ENCODE results near the gene CACNA1B. TPM values are rescaled to one million over a fixed set of nuclear protein-coding genes. Genes with fewer than 3 reads are reported as not detected.

CACNA1B gene
- total RNA-seq, 1 experiment from 2014 or later = not detected

DNA sequence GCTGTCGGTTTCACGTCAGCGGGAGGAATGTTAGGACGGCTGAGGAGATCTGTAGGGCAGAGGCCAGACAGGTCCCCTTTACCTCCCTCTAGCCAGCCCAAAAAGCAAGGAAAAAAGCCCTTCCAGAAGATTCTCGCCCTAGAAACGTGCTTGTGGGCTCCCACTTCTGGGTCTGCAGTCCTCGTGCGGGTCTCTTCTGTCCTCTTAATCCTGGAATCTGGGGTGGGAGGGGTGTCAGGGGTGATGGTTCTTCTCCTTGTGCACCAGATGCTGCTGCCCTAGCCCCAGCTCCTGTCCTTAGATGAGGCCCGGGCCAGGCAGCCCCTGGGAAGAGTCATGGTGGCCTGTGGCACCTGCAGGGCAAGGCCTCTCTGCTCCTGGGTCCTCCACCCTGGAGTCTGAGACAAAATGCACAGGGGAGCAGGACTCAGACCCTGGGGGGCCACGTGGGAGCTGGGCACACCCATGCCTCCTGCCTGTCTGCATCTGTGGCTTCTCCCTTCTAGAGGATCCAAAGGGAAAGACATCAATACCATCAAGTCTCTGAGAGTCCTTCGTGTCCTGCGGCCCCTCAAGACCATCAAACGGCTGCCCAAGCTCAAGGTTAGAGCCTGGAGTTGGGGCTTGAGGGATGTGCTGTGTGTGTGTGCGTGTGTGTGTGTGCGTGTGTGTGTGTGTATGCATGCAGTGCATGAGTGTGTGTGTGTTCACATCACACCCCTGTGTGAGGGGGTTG, 174.2 kb downstream of the CACNA1B start:
- no peak for DNase-seq
- Histone ChIP-seq H3K27me3 (ENCODE audit: low read length) (no peaks in the 10 kb centered on the region), H3K4me3 (ENCODE audit: low read length) (no peak overlapping the region)

DNA sequence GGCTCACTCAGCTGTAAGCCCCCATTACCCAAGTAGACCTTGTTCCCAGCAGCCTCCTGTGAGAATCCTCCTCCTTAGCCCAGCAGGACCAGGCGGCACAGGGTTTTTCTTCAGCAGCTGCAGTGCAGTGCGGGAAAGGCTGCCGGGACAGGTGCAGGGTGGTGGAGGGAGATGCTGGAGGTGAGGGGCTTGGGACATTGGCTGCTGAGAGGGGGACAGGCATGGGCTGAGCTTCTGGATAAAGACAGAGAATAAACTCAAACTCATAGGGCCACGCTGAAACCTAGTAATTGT, 174.7 kb downstream of the CACNA1B start:
- Histone ChIP-seq H4K20me1 (ENCODE audit: insufficient read depth, low read depth, low read length) (no peaks in the 10 kb centered on the region), H3K79me2 (ENCODE audit: low read length) (no peaks in the 10 kb centered on the region), H3K27ac (ENCODE audit: low read length) (no peak overlapping the region), H3K9me2 (replicated peaks; ENCODE audit: insufficient read depth, low read length) (no peaks in the 10 kb centered on the region), H2AFZ (ENCODE audit: low read length) (no peak overlapping the region), H3K36me3 (ENCODE audit: insufficient read depth, low read length) (no peaks in the 10 kb centered on the region), H3K4me2 (ENCODE audit: low read depth, low read length, poor library complexity, severe bottlenecking) (no peak overlapping the region), H3K4me3 (ENCODE audit: low read length) (no peak overlapping the region), H3K9me3 (ENCODE audit: low read length) (no peaks in the 10 kb centered on the region), H3K27me3 (ENCODE audit: low read length) (no peaks in the 10 kb centered on the region), H3K4me1 (ENCODE audit: low read length) (no peaks in the 10 kb centered on the region), H3K9ac (ENCODE audit: low read length) (no peak overlapping the region)
- DNase-seq = no peak

More for the DNA sequence above, 174.2 kb downstream of the CACNA1B start:
- no peaks in the 10 kb centered on the region for H3K9me2 ChIP-seq (replicated peaks; ENCODE audit: insufficient read depth, low read length)
- no peaks in the 10 kb centered on the region for H4K20me1 ChIP-seq (ENCODE audit: insufficient read depth, low read depth, low read length)
- H3K79me2 ChIP-seq (ENCODE audit: low read length) = no peaks in the 10 kb centered on the region
- no peak overlapping the region for H2AFZ ChIP-seq (ENCODE audit: low read length)
- no peaks in the 10 kb centered on the region for H3K36me3 ChIP-seq (ENCODE audit: insufficient read depth, low read length)
- H3K4me2 ChIP-seq (ENCODE audit: low read depth, low read length, poor library complexity, severe bottlenecking) = no peak overlapping the region
- no peaks in the 10 kb centered on the region for H3K4me1 ChIP-seq (ENCODE audit: low read length)
- no peak overlapping the region for H3K27ac ChIP-seq (ENCODE audit: low read length)
- no peak overlapping the region for H3K9ac ChIP-seq (ENCODE audit: low read length)
- H3K9me3 ChIP-seq (ENCODE audit: low read length) = no peaks in the 10 kb centered on the region

DNA sequence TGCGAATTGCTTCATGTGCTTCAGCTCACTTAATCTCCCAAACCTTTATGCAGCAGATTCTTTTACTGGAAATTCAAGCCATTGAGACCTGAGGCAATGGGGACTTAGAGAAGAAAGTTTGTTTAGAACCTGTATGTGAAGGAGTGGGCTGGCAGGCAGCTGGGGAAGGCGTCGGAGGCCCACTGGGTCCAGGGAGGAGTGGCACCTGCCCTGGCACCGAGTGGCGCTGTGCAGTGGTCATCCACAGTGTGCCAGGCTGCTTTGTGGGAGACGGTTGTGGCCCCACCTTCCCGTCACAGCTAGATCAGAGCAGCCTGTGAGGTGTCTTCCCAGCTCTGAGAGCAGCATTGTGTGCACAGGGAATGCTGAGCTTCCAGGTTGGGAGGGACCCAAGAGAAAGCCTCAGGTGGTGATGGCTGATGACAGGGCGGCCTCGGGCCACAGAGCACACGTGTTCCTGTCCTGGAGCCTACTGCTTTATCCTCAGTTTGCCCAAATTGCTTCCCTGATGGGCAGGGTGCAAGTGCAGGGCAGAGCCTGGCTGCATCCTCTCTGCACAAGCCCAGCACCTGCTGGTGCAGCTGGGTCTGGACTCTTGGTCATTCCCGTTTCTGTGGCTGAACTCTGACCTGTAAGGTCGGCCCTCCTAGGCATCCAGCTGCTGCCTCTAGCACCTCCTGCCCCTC, 175.2 kb downstream of the CACNA1B start:
- Histone ChIP-seq H3K27ac (ENCODE audit: low read length) (no peak overlapping the region), H2AFZ (ENCODE audit: low read length) (no peak overlapping the region), H3K4me3 (ENCODE audit: low read length) (no peak overlapping the region), H4K20me1 (ENCODE audit: insufficient read depth, low read depth, low read length) (no peaks in the 10 kb centered on the region), H3K79me2 (ENCODE audit: low read length) (no peaks in the 10 kb centered on the region), H3K9me3 (ENCODE audit: low read length) (no peaks in the 10 kb centered on the region), H3K4me1 (ENCODE audit: low read length) (no peaks in the 10 kb centered on the region), H3K27me3 (ENCODE audit: low read length) (no peaks in the 10 kb centered on the region), H3K9me2 (replicated peaks; ENCODE audit: insufficient read depth, low read length) (no peaks in the 10 kb centered on the region), H3K36me3 (ENCODE audit: insufficient read depth, low read length) (no peaks in the 10 kb centered on the region), H3K4me2 (ENCODE audit: low read depth, low read length, poor library complexity, severe bottlenecking) (no peak overlapping the region), H3K9ac (ENCODE audit: low read length) (no peak overlapping the region)
- no peak for DNase-seq

DNA sequence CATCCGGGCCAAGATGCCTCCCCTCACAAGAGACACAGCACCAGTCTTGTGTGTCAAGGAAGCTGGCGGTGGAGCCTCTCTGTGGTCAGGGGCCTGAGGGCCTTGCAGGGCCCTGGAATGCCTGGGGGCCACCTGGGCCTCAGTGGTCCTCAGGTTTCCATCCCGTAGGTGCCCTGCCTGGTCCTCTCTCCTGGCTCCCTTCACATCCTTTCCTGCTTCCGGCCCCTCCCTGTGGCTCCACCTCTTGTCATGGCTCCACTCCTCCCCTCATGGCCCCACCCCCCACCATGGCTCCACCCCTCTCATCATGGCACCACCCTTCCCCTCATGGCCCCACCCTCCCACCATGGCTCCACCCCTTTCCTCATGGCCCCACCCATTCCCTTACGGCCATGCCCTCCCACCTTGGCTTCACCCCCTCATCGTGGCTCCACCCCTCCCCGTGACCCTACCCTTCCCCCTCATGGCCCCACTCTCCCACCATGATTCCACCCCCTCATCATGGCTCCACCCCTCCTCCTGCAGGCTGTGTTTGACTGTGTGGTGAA, 175.8 kb downstream of the CACNA1B start:
- no peaks in the 10 kb centered on the region for H3K79me2 ChIP-seq (ENCODE audit: low read length)

DNA sequence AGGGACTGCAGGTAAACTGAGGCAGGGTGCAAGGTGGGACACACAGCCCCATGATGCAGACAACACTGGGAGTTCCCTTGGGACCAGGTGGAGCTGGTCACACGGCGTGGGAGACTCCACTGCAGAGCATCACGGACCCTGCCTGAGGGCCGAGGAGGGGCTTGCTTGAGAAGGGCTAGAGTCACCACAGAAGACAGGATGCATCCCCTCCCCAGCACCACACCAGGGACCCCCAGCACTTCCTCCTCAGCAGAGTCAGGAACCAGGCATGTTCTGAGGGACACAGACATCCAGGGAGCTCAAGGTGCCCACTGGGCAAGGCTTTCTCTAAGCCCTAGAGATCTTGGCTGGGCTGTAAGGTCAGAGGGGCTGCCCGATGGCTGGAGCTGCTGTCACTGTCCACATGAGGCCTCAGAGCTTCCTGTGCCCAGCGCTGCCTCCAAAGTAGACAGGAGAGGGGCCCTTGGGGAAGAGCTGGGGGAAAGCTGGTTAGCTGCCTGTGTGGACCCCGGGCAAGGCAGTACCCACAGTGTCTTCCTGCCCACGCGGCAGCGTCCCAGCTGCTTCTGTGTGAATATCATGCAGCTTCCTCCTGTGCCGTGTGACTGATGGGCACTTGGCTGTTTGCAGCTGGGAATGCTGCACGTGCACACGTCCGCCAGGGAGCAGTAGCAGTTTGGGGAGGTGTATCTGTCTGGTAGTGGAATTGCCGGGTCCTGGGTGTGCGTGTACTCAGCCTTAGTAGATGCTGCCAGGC, 176.6 kb downstream of the CACNA1B start:
- Histone ChIP-seq H3K4me2 (ENCODE audit: low read depth, low read length, poor library complexity, severe bottlenecking) (no peak overlapping the region), H3K9ac (ENCODE audit: low read length) (no peak overlapping the region), H2AFZ (ENCODE audit: low read length) (no peak overlapping the region), H4K20me1 (ENCODE audit: insufficient read depth, low read depth, low read length) (no peaks in the 10 kb centered on the region), H3K27me3 (ENCODE audit: low read length) (no peaks in the 10 kb centered on the region), H3K9me3 (ENCODE audit: low read length) (no peaks in the 10 kb centered on the region), H3K4me1 (ENCODE audit: low read length) (no peaks in the 10 kb centered on the region), H3K27ac (ENCODE audit: low read length) (no peak overlapping the region), H3K79me2 (ENCODE audit: low read length) (no peaks in the 10 kb centered on the region), H3K36me3 (ENCODE audit: insufficient read depth, low read length) (no peaks in the 10 kb centered on the region), H3K9me2 (replicated peaks; ENCODE audit: insufficient read depth, low read length) (no peaks in the 10 kb centered on the region), H3K4me3 (ENCODE audit: low read length) (no peak overlapping the region)
- no peak for DNase-seq

More for the DNA sequence above, 175.8 kb downstream of the CACNA1B start:
- no peak overlapping the region for H3K4me2 ChIP-seq (ENCODE audit: low read depth, low read length, poor library complexity, severe bottlenecking)
- no peak overlapping the region for H3K4me3 ChIP-seq (ENCODE audit: low read length)
- H3K36me3 ChIP-seq (ENCODE audit: insufficient read depth, low read length) = no peaks in the 10 kb centered on the region
- no peak overlapping the region for H3K9ac ChIP-seq (ENCODE audit: low read length)
- H3K27ac ChIP-seq (ENCODE audit: low read length) = no peak overlapping the region
- H3K4me1 ChIP-seq (ENCODE audit: low read length) = no peaks in the 10 kb centered on the region
- DNase-seq = peak; percentile 78
- no peak overlapping the region for H2AFZ ChIP-seq (ENCODE audit: low read length)
- no peaks in the 10 kb centered on the region for H4K20me1 ChIP-seq (ENCODE audit: insufficient read depth, low read depth, low read length)
- H3K27me3 ChIP-seq (ENCODE audit: low read length) = no peaks in the 10 kb centered on the region
- H3K9me2 ChIP-seq (replicated peaks; ENCODE audit: insufficient read depth, low read length) = no peaks in the 10 kb centered on the region
- H3K9me3 ChIP-seq (ENCODE audit: low read length) = no peaks in the 10 kb centered on the region

DNA sequence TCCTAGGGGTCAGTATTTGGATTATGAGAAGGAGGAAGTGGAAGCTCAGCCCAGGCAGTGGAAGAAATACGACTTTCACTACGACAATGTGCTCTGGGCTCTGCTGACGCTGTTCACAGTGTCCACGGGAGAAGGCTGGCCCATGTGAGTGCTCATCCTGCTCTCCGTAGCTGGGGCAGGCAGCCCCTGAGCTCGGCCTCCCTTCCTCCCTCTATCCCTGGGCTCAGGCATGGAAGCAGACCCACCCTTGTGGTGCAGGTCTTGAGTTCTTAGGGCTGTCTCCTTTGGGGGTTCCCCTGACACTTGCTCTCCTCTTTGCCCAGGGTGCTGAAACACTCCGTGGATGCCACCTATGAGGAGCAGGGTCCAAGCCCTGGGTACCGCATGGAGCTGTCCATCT, 180.1 kb downstream of the CACNA1B start:
- H3K4me1 ChIP-seq (ENCODE audit: low read length) = no peaks in the 10 kb centered on the region
- no peak for DNase-seq
- H3K27ac ChIP-seq (ENCODE audit: low read length) = no peak overlapping the region
- H3K9me2 ChIP-seq (replicated peaks; ENCODE audit: insufficient read depth, low read length) = no peaks in the 10 kb centered on the region
- H3K4me3 ChIP-seq (ENCODE audit: low read length) = no peak overlapping the region
- H3K27me3 ChIP-seq (ENCODE audit: low read length) = no peaks in the 10 kb centered on the region
- no peak overlapping the region for H3K4me2 ChIP-seq (ENCODE audit: low read depth, low read length, poor library complexity, severe bottlenecking)
- H2AFZ ChIP-seq (ENCODE audit: low read length) = no peak overlapping the region
- H3K36me3 ChIP-seq (ENCODE audit: insufficient read depth, low read length) = no peaks in the 10 kb centered on the region
- no peaks in the 10 kb centered on the region for H4K20me1 ChIP-seq (ENCODE audit: insufficient read depth, low read depth, low read length)
- H3K79me2 ChIP-seq (ENCODE audit: low read length) = no peaks in the 10 kb centered on the region
- no peak overlapping the region for H3K9ac ChIP-seq (ENCODE audit: low read length)
- H3K9me3 ChIP-seq (ENCODE audit: low read length) = no peaks in the 10 kb centered on the region

DNA sequence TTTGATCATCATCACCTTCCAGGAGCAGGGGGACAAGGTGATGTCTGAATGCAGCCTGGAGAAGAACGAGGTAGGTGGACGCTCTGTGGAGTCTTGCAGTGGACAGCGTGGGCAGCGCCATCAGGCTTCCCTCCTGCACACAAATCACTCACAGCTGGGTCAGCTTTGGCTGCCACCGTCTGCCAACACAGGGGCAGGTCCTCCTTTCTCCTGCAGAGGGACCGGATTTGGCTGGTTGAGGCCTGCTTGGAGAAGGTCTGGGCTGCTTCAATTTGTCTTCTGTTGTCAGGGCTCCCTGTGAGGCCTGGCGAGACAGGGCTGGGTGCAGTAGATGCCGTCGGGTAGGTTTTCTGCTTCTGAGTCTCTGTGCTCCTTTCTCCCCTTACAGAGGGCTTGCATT, 180.6 kb downstream of the CACNA1B start:
- H3K27me3 ChIP-seq (ENCODE audit: low read length) = no peaks in the 10 kb centered on the region
- H3K79me2 ChIP-seq (ENCODE audit: low read length) = no peaks in the 10 kb centered on the region
- H3K36me3 ChIP-seq (ENCODE audit: insufficient read depth, low read length) = no peaks in the 10 kb centered on the region
- no peak overlapping the region for H3K9ac ChIP-seq (ENCODE audit: low read length)
- H3K4me1 ChIP-seq (ENCODE audit: low read length) = no peaks in the 10 kb centered on the region
- DNase-seq = no peak
- H3K9me3 ChIP-seq (ENCODE audit: low read length) = no peaks in the 10 kb centered on the region
- H3K9me2 ChIP-seq (replicated peaks; ENCODE audit: insufficient read depth, low read length) = no peaks in the 10 kb centered on the region
- no peak overlapping the region for H3K27ac ChIP-seq (ENCODE audit: low read length)
- H3K4me3 ChIP-seq (ENCODE audit: low read length) = no peak overlapping the region
- no peaks in the 10 kb centered on the region for H4K20me1 ChIP-seq (ENCODE audit: insufficient read depth, low read depth, low read length)
- H2AFZ ChIP-seq (ENCODE audit: low read length) = no peak overlapping the region
- no peak overlapping the region for H3K4me2 ChIP-seq (ENCODE audit: low read depth, low read length, poor library complexity, severe bottlenecking)

DNA sequence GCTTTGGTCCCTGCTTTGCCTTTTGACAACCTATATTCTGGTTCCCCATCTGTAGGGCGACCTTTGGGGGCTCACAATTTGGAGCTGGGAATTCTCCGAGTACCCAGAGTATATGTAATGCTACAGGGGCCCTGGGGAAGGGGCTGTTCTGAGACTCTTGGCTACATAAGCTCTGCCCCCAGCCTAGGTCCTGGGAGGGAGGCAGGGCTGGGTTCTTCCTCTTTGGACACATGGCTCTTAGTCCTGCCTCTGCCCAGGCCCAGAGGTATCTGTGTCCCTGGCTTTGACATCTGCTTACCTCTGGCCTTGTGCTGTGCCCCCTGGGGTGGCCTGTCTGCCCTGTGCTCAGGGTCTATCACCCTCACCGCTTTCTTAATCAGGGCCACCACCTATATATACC, 181.6 kb downstream of the CACNA1B start:
- no peaks in the 10 kb centered on the region for H4K20me1 ChIP-seq (ENCODE audit: insufficient read depth, low read depth, low read length)
- no peaks in the 10 kb centered on the region for H3K9me3 ChIP-seq (ENCODE audit: low read length)
- no peak overlapping the region for H2AFZ ChIP-seq (ENCODE audit: low read length)
- H3K4me3 ChIP-seq (ENCODE audit: low read length) = no peak overlapping the region
- no peak overlapping the region for H3K9ac ChIP-seq (ENCODE audit: low read length)
- no peaks in the 10 kb centered on the region for H3K79me2 ChIP-seq (ENCODE audit: low read length)
- H3K4me1 ChIP-seq (ENCODE audit: low read length) = no peaks in the 10 kb centered on the region
- H3K4me2 ChIP-seq (ENCODE audit: low read depth, low read length, poor library complexity, severe bottlenecking) = no peak overlapping the region
- no peaks in the 10 kb centered on the region for H3K9me2 ChIP-seq (replicated peaks; ENCODE audit: insufficient read depth, low read length)
- H3K36me3 ChIP-seq (ENCODE audit: insufficient read depth, low read length) = no peaks in the 10 kb centered on the region
- H3K27me3 ChIP-seq (ENCODE audit: low read length) = no peaks in the 10 kb centered on the region
- H3K27ac ChIP-seq (ENCODE audit: low read length) = no peak overlapping the region
- DNase-seq = no peak

All from Karpas-422 (cell line).